B cell (primary cell): Measurements from ENCODE around the gene SKAP1.

ENCODE experiments used
- CTCF ChIP-seq: fragments of 200-600 bp; IDR thresholded peaks from one replicate; pipeline ENCODE4 v1.8.0; 2022; ENCODE audit warnings: antibody characterized with exemption, mild to moderate bottlenecking
- EZH2 ChIP-seq: IDR thresholded peaks from 2 replicates; pipeline ENCODE4 v1.6.1; 2012; ENCODE audit warnings: borderline replicate concordance, low read depth, mild to moderate bottlenecking, moderate library complexity, low read length; ENCODE audit not compliant: insufficient read depth, poor library complexity, severe bottlenecking

GRCh38 chr17:48412841-48413240 lies 17.2 kb downstream of the SKAP1 start:
- TF ChIP-seq CTCF (no peak), EZH2 (no peak)
